Measurements from ENCODE around the gene HLA-A. TPM values are rescaled to one million over a fixed set of nuclear protein-coding genes. Genes with fewer than 3 reads are reported as not detected.

HLA-A gene
- total RNA-seq, 4 donors from 2014 or later: 243 to 610 (median 499) TPM

DNA sequence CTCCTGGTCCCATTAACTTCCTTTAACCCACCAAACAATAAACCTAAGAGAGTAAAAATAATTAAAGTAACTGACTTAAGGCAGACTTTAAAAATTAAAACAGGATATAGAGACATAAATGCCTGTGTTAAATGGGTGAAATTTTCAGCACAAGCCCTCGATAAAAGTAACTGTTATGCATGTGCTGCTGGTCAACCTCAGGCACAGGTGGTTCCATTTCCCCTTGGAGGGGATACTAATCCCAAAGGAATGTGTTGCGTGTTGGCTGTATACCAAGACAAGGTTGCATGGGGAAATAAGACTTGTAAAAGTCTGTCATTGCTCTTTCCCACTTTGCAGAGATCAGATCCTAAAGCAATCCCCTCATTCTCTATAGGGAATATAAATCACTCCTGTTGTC is 25.8 kb downstream of the HLA-A start:
- DNase-seq (ENCODE audit: extremely low spot score): no peak
- H3K9me3 ChIP-seq: no peaks in the 10 kb centered on the region
- intact Hi-C loops (cut with DNase I): loop anchor here (5.0 kb wide), 1 partner anchor 81 kb away; no protein-coding TSS in a partner anchor
- 77% methylated on average over 2 of the region's 2 CpGs for WGBS
- TF ChIP-seq, protein P1, sequence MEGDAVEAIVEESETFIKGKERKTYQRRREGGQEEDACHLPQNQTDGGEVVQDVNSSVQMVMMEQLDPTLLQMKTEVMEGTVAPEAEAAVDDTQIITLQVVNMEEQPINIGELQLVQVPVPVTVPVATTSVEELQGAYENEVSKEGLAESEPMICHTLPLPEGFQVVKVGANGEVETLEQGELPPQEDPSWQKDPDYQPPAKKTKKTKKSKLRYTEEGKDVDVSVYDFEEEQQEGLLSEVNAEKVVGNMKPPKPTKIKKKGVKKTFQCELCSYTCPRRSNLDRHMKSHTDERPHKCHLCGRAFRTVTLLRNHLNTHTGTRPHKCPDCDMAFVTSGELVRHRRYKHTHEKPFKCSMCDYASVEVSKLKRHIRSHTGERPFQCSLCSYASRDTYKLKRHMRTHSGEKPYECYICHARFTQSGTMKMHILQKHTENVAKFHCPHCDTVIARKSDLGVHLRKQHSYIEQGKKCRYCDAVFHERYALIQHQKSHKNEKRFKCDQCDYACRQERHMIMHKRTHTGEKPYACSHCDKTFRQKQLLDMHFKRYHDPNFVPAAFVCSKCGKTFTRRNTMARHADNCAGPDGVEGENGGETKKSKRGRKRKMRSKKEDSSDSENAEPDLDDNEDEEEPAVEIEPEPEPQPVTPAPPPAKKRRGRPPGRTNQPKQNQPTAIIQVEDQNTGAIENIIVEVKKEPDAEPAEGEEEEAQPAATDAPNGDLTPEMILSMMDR (IDR thresholded peaks at IDR 0.05): no peak
- TF ChIP-seq POLR2AphosphoS5 (IDR thresholded peaks at IDR 0.05): no peak
- TF ChIP-seq EP300 (IDR thresholded peaks at IDR 0.05): no peak
- no peak for TF ChIP-seq POLR2A (IDR thresholded peaks at IDR 0.05; ENCODE audit: low read depth)
- H3K27me3 ChIP-seq: no peaks in the 10 kb centered on the region
- peaks cover 0 to 9% (median 2%) of the 10 kb centered on the region in 4 donors for H3K36me3 ChIP-seq
- H3K4me1 ChIP-seq: peaks cover 36 to 47% (median 45%) of the 10 kb centered on the region in 4 donors
- no peak overlapping the region for H3K27ac ChIP-seq (replicated peaks in 1 of 4)
- no peak overlapping the region for H3K4me3 ChIP-seq

DNA sequence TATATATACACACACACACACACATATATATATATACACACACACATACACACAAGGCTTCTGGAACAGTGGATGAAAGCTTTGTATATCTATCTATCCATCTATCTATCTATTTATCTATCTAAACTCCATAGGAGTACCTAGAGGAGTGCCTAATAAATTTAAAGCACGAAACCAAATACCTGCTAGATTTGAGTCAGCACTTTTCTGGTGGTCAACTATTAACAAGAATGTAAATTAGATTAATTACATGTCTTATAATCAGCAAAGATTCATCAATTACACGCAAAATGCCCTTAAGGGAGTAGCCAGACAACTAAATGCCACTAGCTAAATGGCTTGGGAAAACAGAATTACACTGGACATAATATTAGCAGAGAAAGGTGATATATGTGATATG is 26.6 kb downstream of the HLA-A start:
- TF ChIP-seq EP300 (IDR thresholded peaks at IDR 0.05): no peak
- no peak for TF ChIP-seq POLR2AphosphoS5 (IDR thresholded peaks at IDR 0.05)
- TF ChIP-seq, protein P1 (IDR thresholded peaks at IDR 0.05): no peak
- TF ChIP-seq POLR2A (IDR thresholded peaks at IDR 0.05; ENCODE audit: low read depth): no peak
- Histone ChIP-seq H3K36me3 (peaks cover 0 to 9% (median 2%) of the 10 kb centered on the region in 4 donors), H3K4me3 (no peak overlapping the region), H3K9me3 (no peaks in the 10 kb centered on the region), H3K27me3 (no peaks in the 10 kb centered on the region), H3K27ac (replicated peaks in 1 of 4) (no peak overlapping the region), H3K4me1 (peaks cover 36 to 46% (median 45%) of the 10 kb centered on the region in 4 donors)
- intact Hi-C loops (cut with DNase I): loop anchor here (5.0 kb wide), 1 partner anchor 82 kb away; no protein-coding TSS in a partner anchor
- 97% methylated on average over 2 of the region's 2 CpGs for WGBS
- no peak for DNase-seq (ENCODE audit: extremely low spot score)

DNA sequence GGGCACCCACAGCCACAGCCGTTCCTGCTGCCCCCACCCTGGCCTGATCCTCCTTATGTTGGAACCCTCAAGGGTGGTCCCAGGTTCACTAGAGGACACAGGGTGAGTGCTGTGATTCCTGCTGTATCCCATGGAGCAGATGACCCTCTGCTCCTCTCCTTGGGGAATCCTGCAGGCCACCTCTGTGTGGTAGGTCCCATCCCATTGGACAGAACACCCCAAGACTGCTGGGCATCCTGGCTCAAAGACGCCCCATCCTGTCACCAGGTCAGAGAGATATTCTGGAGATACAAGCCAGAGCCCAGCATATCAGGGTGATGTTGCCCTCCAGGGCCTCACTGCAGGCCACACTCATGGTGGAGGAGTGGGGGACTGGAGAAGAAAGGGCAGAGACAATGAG is 28.4 kb downstream of the HLA-A start:
- no peak overlapping the region for H3K27ac ChIP-seq (replicated peaks in 1 of 4)
- no peak overlapping the region for H3K4me3 ChIP-seq
- no peak for DNase-seq (ENCODE audit: extremely low spot score)
- H3K9me3 ChIP-seq: no peaks in the 10 kb centered on the region
- peaks cover 31 to 45% (median 42%) of the 10 kb centered on the region in 4 donors for H3K4me1 ChIP-seq
- H3K27me3 ChIP-seq: no peaks in the 10 kb centered on the region
- intact Hi-C loops (cut with DNase I): loop anchor here (10.0 kb wide), 2 partner anchors 46 to 216 kb away; no protein-coding TSS in a partner anchor
- H3K36me3 ChIP-seq: peaks cover 0 to 9% (median 2%) of the 10 kb centered on the region in 4 donors
- 69% methylated on average over 2 of the region's 2 CpGs for WGBS
- TF ChIP-seq, protein P1 (IDR thresholded peaks at IDR 0.05): no peak
- TF ChIP-seq EP300 (IDR thresholded peaks at IDR 0.05): no peak

DNA sequence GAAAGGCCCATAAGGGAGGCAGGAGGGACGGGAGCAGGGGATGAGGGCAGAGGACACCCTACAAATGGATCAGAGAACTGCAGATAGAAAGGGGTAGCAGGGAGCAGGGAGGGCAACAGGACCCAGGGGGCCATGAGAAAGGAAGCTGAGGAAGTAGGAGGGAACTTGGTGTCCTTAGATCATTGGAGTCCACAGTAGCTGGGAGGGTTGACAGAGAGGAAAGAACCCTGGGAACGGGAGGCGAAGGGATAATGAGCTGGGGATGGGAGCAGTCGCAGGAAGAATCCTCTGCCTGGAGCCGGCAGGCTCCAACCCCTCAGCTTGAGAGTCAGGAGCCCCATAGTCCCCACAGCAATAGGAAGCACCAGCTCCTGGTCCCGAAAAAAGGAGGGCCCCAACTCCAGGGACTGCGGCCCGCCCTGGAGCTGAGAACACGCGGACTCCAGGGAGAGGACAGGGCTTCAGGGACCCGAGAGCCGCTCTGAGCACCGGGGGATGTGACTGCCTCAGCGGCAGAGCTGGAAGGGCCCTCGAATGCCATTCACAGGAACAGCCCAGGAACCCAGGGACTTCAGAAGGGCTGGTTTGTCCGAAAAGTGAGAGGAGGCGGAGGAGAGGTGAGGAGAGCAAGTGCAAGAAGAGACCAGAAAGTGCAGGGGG is 32.7 kb downstream of the HLA-A start:
- intact Hi-C loops (cut with DNase I): loop anchor here (5.0 to 10.0 kb wide), 3 partner anchors 33 to 220 kb away; partner anchors contain the start of gene HLA-A
- 36% methylated on average over 17 of the region's 17 CpGs for WGBS

More for the DNA sequence above, 32.7 kb downstream of the HLA-A start:
- H3K27me3 ChIP-seq: no peaks in the 10 kb centered on the region
- H3K36me3 ChIP-seq: peaks cover 0 to 9% (median 2%) of the 10 kb centered on the region in 4 donors
- no peak for TF ChIP-seq POLR2A (IDR thresholded peaks at IDR 0.05; ENCODE audit: low read depth)
- TF ChIP-seq EP300 (IDR thresholded peaks at IDR 0.05): no peak
- TF ChIP-seq POLR2AphosphoS5 (IDR thresholded peaks at IDR 0.05): no peak
- TF ChIP-seq, protein P1 (IDR thresholded peaks at IDR 0.05): no peak
- H3K27ac ChIP-seq (replicated peaks in 1 of 4): peak overlapping the region in 3 of 4 donors; percentile 28 to 92 (median 46)
- no peak for DNase-seq (ENCODE audit: extremely low spot score)
- peaks cover 13 to 34% (median 28%) of the 10 kb centered on the region in 4 donors for H3K4me1 ChIP-seq
- H3K4me3 ChIP-seq: peak overlapping the region; percentile 58 to 66 (median 60)
- H3K9me3 ChIP-seq: no peaks in the 10 kb centered on the region

All from esophagus muscularis mucosa (tissue), 4 donors.